CD4-positive, alpha-beta T cell treated with Interleukin-17A for 1 hour (primary cell): ENCODE results near the gene MMP23B.
"Not testable (repeated sequence)": the region's sequence is repeated elsewhere in the genome, so short reads cannot be mapped to it uniquely, and the experiment has no call there.

Experiments used
- DNase-seq: peaks from one replicate; pipeline ENCODE4 v3.0.0-alpha.2; 2020

MMP23B gene

DNA sequence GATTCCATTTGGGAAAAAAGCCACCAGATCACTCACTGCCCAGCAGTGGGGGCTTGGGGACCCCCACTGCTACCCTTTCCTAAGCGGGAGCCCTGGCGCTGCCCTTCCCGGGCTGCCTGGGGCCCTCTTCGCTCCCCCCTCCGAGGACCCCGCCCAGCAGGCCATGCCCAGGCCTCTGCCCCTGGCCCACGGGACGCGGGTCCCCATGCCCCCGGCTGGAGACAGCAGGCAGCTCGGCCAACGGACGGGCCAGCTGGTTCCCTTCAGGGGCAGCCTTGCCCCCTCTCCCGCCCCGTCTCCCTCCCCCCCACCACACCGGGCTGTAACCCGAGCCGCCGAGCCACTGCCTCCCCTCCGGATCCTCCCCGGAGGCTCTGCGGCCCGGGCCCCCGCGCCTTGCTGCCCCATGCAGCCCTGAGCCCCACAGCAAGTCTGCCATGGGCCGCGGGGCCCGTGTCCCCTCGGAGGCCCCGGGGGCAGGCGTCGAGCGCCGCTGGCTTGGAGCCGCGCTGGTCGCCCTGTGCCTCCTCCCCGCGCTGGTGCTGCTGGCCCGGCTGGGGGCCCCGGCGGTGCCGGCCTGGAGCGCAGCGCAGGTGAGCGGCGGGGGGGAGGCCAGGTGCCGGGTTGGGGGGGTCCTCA, at the start of gene MMP23B:
MMP23B (plus strand) TSS at position 392 of the 639 bp plus-strand sequence; CDS start at position 438, 46 bp downstream.
- no peak for DNase-seq

DNA sequence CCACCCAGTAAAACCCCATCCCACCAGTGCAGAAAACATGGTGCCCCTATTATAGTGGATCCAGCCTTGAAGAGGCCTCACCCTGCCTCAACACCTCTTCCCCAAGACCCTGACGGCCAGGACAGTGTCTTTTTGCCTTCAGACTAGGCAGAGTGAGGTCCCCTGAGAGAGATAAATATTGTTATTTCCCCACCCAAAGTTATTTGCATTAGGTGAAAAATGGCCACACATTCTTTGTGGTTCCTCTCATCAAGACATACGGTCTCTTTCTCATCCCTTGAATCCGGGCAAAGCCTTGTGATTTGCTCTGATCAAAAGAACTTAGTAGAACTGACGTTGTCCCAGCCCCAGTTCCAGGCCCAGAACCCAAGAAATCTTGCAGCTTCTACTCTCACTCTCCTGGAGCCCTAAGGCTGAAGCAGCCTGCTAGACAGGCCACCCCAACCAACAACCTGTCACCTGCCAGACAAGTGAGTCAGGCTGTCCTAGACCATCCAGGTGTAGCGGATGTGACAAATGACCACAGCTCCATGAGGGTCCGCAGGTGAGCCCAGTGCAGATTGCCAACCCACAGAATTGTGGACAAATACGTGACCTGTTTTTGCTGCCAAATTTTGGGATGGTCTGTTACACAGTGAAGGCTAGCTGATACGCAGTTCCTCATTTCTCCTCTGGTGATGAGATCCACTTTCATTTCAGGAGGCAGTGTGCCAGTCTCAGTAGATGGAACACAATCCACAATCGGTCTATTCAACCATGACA, 49.2 kb upstream of the MMP23B start:
- DNase-seq: no peak

DNA sequence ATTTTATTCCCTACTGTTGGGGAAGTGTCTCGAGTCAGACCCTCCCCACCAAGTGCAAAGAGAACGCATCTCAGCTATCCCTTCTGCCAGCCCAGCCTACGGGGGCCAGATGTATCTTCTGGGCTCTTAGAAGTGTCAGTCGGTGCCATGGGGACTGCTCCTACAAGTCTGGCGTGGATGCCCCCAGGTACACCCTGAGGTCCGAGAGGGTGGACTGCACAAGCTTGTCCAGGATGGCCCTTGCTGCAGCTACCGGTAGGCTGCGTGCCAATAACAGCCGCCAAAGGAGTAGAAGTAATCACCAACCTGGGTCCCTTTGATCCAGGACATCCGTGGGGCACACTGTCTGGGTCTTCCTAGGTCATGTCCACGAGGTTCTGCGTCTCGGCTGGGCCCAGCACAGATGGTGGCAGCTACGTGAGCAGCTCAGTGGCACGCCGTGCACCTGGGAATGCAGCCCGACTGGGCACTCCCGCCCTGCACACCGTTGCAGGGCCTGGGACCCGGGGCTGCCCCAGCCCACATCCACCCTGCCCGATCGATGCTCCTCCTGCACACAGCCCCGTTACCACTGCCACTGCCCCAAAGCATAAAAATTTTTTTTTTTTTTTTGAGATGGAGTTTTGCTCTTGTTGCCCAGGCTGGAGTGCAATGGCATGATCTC, 48.5 kb upstream of the MMP23B start:
- DNase-seq: no peak

DNA sequence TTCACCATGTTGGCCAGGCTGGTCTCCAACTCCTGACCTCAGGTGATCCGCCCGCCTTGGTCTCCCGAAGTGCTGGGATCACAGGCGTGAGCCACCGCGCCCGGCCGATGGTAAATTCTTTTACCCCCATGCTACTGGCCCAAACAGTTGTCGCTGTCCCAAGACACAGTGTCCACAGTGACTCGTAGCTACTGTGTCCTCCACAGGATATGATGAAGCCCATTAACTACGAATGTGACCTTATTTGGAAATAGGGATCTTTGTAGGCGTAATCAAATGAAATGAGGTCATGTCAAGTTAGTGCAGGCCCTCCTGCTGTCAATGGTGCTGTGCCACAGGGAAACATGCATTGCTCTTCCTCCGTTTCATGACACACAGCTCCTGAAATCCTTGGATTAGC, 40.5 kb upstream of the MMP23B start:
- no peak for DNase-seq

DNA sequence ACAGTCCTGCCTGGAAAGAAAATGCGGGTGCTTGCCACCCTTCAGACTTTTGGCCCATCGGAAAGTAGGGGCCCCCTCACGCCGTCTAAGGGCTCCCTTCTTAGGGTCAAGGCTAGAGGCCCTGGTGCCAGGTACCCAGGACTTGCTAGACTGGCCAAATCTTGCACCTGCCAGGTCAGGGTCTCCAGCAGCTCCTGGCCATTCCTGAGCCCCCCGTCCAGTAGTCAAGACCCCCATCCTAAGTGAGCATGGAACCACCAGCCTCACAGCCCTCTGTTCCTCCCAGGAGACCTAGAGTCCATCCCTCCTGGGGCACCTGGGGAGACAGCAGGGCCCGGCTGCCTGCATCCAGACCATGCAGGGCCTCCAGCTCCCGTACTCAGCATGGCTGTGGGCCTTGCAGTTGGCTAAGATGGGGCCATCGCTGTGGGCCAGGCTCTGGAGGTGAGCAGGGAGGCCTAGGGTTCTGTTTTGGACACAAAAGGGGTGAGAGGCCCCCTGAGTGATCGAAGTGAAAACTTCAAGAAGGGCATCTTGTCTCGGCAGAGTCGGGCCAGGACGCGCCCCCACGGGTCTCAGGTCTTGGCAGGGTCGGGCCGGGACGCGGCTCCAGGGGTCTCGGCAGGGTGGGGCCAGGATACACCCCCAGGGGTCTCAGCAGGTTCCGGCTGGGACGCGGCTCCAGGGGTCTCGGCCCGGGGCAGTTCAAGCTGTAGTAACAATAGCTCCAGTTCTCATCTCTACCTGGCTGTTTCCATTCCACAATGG, 38.0 kb upstream of the MMP23B start:
- DNase-seq: no peak

DNA sequence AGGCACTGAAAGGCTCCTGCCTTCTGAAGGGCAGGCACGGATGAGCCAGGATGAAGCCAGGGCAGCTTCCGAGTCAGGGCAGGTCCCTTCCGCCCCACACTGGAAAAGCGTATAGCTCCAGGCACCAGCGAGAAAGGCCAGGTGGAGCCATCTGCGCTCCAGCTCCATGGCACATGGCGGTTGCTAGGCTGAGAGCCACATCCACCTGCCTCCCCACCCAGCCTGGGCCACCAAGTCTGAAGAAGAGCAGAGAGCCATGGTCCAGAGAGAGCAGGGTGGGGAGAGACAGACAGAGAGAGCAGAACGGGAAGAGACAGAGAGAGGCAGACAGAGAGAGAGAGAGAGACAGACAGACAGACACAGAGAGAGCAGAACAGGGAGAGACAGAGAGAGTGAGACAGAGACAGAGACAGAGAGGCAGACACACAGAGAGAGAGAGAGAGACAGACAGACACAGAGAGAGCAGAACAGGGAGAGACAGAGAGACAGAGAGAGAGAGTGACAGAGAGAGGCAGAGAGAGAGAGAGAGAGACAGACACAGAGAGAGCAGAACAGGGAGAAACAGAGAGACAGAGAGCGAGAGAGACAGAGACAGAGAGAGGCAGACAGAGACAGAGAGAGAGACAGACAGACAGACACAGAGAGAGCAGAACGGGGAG, 37.2 kb upstream of the MMP23B start:
- no peak for DNase-seq

DNA sequence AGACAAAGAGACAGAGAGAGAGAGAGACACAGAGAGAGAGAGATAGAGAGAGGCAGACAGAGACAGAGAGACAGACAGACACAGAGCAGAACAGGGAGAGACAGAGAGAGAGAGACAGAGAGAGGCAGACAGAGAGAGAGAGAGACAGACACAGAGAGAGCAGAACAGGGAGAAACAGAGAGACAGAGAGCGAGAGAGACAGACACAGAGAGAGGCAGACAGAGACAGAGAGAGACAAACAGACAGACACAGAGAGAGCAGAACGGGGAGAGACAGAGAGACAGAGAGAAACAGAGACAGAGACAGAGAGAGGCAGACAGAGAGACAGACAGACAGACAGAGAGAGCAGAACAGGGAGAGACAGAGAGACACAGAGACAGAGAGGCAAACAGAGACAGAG, 36.6 kb upstream of the MMP23B start:
- not testable (repeated sequence) for DNase-seq

DNA sequence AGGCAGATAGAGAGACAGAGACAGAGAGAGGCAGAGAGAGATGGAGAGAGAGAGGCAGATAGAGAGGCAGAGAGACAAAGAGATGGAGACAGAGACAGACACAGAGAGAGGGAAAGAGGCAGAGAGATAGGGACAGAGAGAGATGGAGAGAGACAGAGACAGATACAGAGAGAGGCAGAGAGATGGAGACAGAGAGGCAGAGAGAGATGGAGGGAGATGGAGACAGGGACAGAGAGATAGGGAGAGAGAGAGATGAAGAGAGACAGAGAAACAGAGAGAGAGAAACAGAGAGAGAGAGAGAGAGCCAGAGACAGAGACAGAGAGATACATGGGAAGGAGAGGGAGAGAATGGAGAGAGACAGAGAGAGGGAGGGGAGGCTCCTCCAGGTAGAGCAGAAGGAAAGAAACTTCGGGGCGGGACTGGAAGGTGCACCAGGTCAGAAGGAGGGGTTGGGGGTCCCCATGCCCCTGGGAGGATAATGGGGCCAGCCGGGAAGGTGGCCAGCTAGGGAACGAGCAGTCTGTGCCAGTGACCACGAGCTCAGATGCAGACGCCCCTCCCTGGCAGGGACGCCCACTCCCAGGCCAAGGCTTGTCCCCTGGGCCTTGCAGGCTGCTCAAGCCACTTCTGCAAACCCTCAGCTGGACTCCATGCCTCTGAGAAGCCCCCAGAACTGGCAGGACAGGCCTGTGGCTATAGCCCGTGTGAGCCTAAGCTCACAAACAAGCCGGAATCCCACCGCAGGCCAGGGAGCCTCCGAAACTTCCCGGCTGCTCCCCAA, 35.3 kb upstream of the MMP23B start:
- DNase-seq: no peak

DNA sequence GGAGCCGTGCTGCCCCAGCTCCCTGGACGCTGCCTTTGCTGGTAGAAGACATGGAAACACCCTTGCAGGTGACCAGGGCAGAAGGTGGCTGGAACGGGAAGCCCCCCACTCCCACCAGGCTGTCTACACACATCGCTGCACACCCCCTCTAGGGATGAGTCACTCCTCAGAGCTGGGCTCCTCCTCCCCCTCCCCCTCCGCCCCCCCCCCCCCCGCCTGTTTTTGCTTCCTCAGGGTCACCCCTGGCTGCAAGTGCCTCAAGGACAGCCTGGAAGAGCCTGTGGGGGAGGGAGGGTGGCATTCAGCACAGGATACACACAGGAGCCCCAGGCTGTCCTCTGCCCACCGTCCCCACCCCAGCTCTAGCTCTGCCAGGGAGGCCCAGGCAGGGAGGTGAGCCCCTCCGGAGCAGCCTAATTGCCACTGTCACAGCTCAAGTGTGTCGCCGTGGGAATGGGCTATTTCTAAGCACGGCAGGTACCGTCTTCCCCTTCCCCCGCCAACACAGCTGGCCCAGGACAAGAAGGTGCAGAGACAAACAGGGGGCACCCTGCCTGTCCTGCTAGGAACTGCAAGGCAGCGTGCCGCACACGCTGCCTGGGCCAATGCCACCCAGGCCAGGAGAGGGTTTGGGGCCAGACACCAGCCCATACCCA, 34.6 kb upstream of the MMP23B start:
- DNase-seq: no peak

DNA sequence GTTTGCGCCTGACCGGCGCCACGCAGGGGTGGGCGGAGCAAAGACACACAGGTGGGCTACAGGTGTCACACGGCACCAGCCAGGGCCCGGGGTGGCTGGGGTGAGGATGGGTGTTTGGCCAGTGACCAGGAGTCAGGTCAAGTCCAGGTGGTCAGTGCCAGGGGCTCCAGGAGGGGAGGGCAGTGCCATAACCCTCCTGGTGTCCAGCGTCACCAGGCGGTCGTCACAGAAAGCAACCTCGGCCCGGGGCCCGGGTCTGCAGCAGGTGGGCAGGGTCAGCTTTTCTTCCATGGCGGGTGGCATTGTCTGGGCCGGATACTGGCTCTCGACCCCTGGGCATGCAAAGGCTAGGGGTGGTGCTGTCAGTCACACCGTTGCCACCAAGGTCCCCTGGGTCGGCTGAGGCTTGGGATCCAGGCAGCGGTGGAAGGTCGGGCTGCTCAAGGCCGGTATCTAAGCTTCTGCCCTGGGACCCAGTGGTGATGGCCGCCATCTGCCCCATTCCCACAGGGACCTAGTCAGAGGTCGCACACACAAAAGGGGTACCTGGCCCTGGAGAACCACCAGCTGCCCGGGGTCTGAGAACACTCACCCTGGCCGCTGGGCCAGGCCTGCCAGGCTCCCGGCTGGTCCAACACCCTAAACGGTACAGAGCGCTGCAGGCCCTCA, 33.8 kb upstream of the MMP23B start:
- DNase-seq: no peak

DNA sequence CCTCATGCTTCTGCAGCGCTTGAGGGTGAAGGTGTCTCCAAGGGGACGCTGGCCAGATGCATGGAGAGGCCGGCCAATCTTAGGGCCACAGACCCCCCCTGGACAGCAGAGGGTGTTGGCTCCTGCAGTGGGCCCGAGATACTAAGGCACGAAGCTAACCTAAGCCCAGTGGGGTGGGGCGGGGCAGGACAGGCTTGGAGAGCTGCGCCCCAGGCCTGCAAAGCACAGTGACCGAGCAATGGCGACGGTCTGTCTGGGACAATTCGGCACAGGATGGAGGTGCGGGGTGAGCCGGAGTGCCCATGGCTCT, 33.3 kb upstream of the MMP23B start:
- DNase-seq: no peak

DNA sequence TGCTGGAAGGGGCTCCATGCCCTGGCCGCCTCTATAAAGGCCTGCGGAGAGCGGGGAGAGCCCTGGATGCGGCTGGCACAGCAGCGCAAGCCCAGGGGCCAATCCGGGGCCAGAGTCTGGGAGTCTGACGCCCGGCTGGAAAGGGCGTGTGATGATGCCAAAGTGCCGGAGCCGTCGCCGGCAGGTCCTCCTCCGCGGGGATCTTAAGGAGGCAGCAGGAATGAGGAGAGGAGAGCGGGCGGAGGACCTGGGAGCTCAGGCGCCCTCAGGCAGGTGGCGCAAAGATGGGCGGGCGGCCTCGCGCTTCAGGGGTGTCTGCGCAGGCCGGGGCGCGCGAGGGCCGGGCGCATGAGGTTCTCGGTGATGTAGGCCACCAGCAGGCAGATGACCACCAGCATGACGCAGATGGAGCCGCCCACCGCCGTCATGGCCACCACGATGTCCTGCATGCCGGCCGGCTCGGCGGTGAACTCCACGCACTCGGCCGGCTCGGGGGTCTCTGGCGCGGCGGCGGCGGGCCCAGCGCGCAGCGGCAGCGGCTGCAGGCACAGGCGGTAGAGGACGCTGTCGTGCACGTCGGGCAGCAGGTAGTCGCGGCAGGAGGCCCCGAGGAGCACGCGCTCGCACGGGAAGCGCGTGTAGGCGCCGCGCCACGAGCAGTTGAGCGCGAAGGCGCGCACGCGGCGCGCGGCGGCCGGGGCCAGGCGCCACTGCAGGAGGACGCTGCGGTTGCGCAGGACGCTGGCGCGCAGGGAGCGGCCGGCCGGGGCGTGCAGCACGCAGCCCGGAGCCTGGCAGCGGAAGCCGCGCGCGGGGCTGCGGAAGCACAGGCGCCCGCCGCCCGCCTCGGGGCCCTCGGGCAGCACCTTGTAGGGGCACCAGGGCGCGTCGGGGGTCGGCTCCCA, 32.7 kb upstream of the MMP23B start:
- DNase-seq: peak; percentile 30

DNA sequence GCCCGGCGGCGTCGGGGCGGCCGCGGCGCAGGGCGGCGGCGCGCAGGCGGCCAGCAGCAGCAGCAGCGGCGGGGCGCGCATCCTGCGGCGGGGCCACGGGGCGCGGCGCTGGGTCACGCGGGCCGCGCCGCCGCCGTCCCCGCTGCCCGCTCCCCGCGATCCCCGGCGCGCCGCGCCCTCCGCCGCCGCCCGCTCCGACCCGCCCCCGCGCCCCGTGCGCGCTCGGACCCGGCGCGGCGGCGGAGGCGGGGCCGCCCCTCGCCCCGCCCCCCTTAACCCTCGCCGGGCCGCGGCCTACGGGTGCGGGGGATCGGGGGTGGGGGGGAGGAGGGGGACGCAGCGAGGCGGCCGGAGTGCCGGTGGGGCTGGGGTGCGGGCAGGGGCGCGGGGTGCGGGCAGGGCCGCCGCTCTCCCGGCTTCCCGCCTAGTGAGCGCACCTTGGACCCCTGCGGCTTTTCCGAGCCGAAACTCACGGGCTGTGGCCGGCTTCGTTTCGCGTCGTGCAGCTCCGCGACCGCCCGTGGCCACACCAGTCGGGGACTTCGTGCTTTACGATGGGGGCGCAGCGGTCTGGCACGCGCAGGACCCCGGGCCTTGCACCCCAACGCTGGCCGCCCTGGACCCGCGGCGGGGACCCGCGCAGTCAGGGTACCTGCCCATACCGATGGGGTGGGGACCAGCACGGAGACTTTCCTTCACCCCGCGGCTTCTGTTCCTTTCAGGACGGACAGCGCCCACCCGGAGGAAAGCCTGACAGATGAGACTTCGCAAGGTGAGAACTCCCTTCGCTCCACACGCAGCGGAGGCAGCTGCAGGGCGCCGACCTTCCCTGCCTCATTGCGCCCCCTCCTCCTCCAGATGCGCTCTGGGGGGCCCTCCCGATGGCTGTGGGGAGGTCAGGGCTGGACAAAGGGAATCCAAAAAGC, 31.8 kb upstream of the MMP23B start, which contains the start of gene FNDC10:
FNDC10 (minus strand) TSS at position 201 of the 926 bp plus-strand sequence; CDS start at position 81, 120 bp downstream.
- DNase-seq: no peak

DNA sequence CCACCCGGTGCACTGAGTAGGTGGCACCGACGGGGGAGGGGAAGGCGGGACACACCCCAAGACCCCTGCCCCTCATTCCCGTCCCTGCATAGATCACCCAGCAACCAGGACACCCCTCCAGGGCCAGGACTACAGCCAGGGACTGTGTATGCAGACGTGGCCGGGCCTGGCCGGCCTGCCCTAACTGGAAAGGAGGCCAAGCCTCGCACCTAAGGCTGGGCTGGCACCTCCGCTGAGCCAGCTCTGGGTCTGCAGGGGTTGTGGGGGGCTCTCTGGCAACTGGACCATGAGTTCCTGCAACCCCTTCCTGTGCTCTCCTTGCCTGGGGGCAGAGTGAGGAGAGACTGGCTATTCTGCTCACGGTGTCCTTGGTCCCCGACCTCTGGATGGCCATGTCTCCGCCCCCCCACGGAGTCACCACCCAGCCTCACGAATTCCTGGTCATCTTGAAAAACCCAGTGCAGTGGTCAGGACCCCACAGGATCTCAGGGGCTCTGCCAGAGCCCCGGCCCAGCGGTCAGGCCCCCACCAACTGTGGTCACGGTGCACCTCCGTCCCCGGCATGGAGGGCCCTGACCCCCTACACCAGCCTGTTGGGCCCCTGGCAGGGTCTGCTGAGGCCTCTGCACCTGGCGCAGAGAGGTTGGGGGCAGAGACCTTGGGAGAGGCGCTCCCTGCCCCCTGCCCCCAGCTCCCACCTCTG, 31.0 kb upstream of the MMP23B start:
- DNase-seq: no peak

DNA sequence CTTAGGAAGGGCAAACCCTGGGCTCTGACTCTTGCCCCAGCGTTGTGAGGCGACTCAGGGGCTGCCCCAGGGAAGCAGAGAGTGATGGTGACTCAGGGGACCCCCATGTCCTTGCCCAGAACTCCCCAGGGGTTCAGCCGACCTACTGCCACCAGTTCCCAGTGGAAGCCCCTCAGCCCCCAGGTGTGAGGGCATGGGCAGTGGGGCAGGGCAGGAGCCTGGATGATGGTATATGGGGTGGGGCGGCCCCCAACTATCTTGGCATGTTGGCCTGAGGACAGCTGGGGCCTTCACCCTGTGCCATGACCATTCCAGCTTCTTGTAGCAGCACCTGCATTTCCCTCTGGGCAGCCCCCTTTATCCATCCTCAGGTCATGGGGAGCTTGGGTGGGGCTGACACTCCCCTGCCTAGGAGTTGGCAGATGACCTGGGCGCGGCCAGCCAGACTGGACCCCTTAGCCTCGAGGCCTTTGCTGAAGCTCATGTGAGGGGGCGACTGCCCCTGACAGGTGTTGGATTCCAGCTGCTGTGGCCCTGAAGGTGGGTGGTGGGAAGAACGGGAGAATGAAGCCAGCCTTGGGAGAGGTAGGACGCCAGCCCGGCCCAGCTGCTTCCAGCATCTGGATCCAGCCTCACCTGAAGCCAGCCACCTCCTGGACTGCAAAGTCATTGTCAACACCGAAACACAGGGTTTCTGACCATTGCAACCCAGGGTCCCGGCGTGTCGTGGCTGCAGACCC, 30.2 kb upstream of the MMP23B start:
- DNase-seq: no peak

DNA sequence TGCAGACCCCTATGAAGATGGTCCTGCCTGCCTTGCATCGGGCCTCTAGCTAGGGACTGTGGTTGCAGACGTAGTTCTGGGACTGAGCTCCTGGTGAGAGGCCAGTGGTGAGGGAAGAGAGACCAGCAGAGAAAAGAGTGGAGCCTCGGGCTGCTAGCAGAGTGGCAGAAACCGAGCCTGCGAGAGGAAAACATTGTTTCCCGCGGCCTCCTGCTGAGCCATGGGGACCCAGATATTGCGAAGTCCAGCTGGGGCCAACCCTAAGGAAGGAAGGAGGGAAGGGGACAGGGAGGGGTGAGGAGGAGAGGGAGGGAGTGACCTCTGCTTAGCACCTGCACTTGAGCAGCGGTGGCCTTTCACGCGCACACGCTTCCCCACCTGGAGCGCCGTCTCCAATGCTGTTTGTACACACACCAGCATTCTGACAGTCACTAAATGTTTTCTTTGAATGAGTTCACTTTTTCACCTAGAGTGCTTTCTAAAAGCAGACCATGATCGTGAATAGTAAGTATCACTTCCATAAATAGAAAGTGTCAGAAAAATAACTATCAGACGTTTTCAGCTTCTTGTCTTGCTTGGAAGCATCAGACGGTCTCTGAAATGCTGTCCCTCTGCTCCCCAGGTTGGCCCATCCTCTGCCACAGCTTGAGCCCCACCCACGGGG, 29.5 kb upstream of the MMP23B start:
- no peak for DNase-seq
